MCF 10A (cell line): ENCODE data around the gene MTHFD1L. TPM values are rescaled to one million over a fixed set of nuclear protein-coding genes. Genes with fewer than 3 reads are reported as not detected.

Experiments used
- BruUV-seq: library from RNA; stranded (reverse); fragments of 400-500 nt; replicated peaks from 2 replicates; lab custom pipeline; 2021; lab: Mats Ljungman, UMichigan
- CTCF ChIA-PET: fragments of 300-600 bp; sonication (Branson Sonifier 250); formaldehyde crosslinking; extraction: SDS; loops from one replicate; lab custom pipeline; 2021; ENCODE audit warnings: antibody characterized with exemption, inconsistent platforms; lab: Yijun Ruan, JAX
- POLR2A ChIA-PET: fragments of 300-600, 350-650 bp; sonication (Branson Sonifier 250); formaldehyde crosslinking; extraction: SDS; loops from one replicate; lab custom pipeline; 2020; ENCODE audit warnings: antibody characterized with exemption, inconsistent platforms; lab: Yijun Ruan, JAX
- DNase-seq: peaks from one replicate; pipeline ENCODE4 v3.0.0-alpha.2; 2018; ENCODE audit not compliant: unreplicated experiment
- H3K27ac Mint-ChIP-seq: one replicate; pipeline ENCODE4 v1.8.0; 2022; ENCODE audit warnings: mild to moderate bottlenecking, low read depth, mixed read lengths; ENCODE audit not compliant: unreplicated experiment
- H3K27me3 Mint-ChIP-seq: one replicate; pipeline ENCODE4 v1.8.0; 2022; ENCODE audit warnings: mixed read lengths; ENCODE audit not compliant: insufficient read depth, unreplicated experiment
- H3K36me3 Mint-ChIP-seq: one replicate; pipeline ENCODE4 v1.8.0; 2022; ENCODE audit warnings: mild to moderate bottlenecking, moderate library complexity, mixed read lengths; ENCODE audit not compliant: insufficient read depth, unreplicated experiment
- H3K4me1 Mint-ChIP-seq: one replicate; pipeline ENCODE4 v1.8.0; 2022; ENCODE audit warnings: mixed read lengths; ENCODE audit not compliant: insufficient read depth, unreplicated experiment
- H3K4me3 Mint-ChIP-seq: one replicate; pipeline ENCODE4 v1.8.0; 2022; ENCODE audit warnings: mild to moderate bottlenecking, moderate library complexity, mixed read lengths; ENCODE audit not compliant: unreplicated experiment
- H3K9me3 Mint-ChIP-seq: one replicate; pipeline ENCODE4 v1.8.0; 2022; ENCODE audit warnings: mixed read lengths; ENCODE audit not compliant: unreplicated experiment
- intact Hi-C: fragments of 100-400 bp; cut with micrococcal nuclease; formaldehyde crosslinking; loops from 2 replicates; pipeline ENCODE4 v1.14.1; 2022
- total RNA-seq: library from RNA; stranded (reverse); gene quantifications from 2 replicates; pipeline ENCODE4 v1.2.3, GENCODE V29; 2022
- TF ChIP-seq, protein P1 (sequence below): fragments of 200-600 bp; IDR thresholded peaks from one replicate; pipeline ENCODE4 v1.8.0; 2022; ENCODE audit warnings: antibody characterized with exemption, mild to moderate bottlenecking; ENCODE audit not compliant: unreplicated experiment

The MTHFD1L gene
- total RNA-seq, 1 experiment from 2014 or later = 110 TPM

DNA sequence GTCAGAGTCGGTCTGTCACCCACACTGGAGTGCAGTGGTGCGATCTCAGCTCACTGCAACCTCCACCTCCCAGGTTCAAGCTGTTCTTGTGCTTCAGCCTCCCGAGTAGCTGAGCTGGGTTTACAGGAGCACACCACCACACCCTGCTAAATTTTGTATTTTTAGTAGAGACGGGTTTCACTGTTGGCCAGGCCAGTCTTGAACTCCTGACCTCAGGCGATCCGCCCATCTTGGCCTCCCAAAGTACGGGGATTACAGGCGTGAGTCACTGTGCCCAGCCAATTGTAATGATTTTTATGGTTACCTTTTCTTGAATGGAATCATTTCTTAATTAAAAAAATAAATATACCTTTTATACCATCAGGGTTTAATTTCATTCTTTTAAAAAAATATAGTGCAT lies 105.7 kb downstream of the MTHFD1L start:
- Mint-ChIP-seq H3K27me3 (no peaks in the 10 kb centered on the region), H3K27ac (no peak overlapping the region), H3K36me3 (peaks cover 64% of the 10 kb centered on the region), H3K9me3 (no peaks in the 10 kb centered on the region), H3K4me3 (no peak overlapping the region), H3K4me1 (no peaks in the 10 kb centered on the region)
- no peak for DNase-seq
- ChIA-PET POLR2A (no interaction called here), CTCF (no interaction called here)
- intact Hi-C loops = no loop called here
- BruUV-seq = no TSS peak
- TF ChIP-seq, protein P1, sequence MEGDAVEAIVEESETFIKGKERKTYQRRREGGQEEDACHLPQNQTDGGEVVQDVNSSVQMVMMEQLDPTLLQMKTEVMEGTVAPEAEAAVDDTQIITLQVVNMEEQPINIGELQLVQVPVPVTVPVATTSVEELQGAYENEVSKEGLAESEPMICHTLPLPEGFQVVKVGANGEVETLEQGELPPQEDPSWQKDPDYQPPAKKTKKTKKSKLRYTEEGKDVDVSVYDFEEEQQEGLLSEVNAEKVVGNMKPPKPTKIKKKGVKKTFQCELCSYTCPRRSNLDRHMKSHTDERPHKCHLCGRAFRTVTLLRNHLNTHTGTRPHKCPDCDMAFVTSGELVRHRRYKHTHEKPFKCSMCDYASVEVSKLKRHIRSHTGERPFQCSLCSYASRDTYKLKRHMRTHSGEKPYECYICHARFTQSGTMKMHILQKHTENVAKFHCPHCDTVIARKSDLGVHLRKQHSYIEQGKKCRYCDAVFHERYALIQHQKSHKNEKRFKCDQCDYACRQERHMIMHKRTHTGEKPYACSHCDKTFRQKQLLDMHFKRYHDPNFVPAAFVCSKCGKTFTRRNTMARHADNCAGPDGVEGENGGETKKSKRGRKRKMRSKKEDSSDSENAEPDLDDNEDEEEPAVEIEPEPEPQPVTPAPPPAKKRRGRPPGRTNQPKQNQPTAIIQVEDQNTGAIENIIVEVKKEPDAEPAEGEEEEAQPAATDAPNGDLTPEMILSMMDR = no peak

DNA sequence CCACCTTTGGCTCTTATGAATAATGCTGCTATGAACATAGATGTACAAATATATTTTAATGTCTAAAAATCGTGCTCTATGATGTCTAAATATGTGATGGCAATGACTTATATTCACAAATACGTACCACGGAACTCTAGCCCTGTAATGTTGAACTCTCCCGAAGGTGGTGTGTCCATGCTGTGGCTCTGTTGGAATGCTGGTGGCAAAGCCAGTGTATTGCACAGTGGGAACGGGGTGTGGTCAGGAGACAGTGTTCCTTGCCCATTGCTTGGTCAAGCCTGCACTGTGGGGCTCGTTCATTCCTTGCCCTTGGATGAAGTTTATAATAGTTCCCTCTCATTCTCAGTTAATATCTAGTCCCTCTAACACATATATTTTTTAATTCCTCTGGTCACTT lies 109.6 kb downstream of the MTHFD1L start:
- TF ChIP-seq, protein P1 = no peak
- no peak overlapping the region for H3K4me3 Mint-ChIP-seq
- ChIA-PET POLR2A (interaction anchor here (1.2 kb wide), 1 partner anchor 8 kb away, joined by 3 read pairs; no protein-coding TSS in a partner anchor), CTCF (no interaction called here)
- BruUV-seq = no TSS peak
- no peaks in the 10 kb centered on the region for H3K9me3 Mint-ChIP-seq
- no peak overlapping the region for H3K27ac Mint-ChIP-seq
- intact Hi-C loops = no loop called here
- no peak for DNase-seq
- no peaks in the 10 kb centered on the region for H3K27me3 Mint-ChIP-seq
- H3K36me3 Mint-ChIP-seq = peaks cover 59% of the 10 kb centered on the region
- no peaks in the 10 kb centered on the region for H3K4me1 Mint-ChIP-seq

DNA sequence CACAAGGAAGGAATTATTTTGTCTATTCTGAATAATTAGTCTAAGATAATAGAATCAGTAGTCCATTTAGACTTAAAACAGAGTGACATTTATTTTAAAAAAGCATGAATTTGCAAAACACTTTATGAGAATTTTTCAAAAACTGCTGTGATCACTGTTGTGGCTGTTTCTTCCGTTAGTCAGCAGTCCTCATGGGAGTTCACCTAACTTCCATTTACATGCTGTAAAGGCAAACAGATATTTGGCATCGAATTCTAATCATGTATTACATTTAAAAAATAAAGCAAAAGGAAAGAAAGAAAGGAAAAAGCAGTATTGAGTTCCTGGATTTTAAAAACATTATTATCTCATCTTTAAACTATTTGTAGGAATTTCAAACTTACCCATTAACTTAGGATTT lies 111.8 kb downstream of the MTHFD1L start:
- intact Hi-C loops = no loop called here

DNA sequence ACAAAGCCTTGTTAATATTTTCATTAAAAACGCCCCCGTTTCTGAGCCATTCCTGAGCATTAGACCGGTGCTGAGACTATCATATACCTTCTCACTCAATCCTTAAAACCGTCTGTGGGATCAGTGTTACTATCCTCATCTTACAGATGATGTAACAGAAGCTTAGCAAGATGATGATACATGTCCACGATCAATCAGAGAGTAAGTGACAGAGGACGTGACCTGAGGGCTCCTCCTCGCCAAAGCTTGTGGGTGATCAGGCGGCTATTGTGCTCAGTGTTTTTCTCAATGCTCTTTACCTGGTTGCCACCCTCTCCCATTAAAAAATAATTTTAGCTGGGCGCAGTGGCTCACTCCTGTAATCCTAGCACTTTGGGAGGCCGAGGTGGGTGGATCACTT lies 113.1 kb downstream of the MTHFD1L start:
- no peaks in the 10 kb centered on the region for H3K27me3 Mint-ChIP-seq
- TF ChIP-seq, protein P1 = no peak
- BruUV-seq = no TSS peak
- peaks cover 68% of the 10 kb centered on the region for H3K36me3 Mint-ChIP-seq
- H3K4me3 Mint-ChIP-seq = no peak overlapping the region
- peak overlapping the region; percentile 35 for H3K27ac Mint-ChIP-seq
- POLR2A ChIA-PET = no interaction called here
- DNase-seq = no peak
- H3K4me1 Mint-ChIP-seq = no peaks in the 10 kb centered on the region
- intact Hi-C loops = no loop called here
- H3K9me3 Mint-ChIP-seq = no peaks in the 10 kb centered on the region
- CTCF ChIA-PET = no interaction called here

More for the DNA sequence above, 111.8 kb downstream of the MTHFD1L start:
- no peak for DNase-seq
- H3K4me3 Mint-ChIP-seq = no peak overlapping the region
- TF ChIP-seq, protein P1 = no peak
- H3K27me3 Mint-ChIP-seq = no peaks in the 10 kb centered on the region
- H3K9me3 Mint-ChIP-seq = no peaks in the 10 kb centered on the region
- H3K36me3 Mint-ChIP-seq = peaks cover 64% of the 10 kb centered on the region
- POLR2A ChIA-PET = no interaction called here
- H3K27ac Mint-ChIP-seq = no peak overlapping the region
- CTCF ChIA-PET = interaction anchor here (0.7 kb wide), 1 partner anchor 254 kb away, joined by 7 read pairs; no protein-coding TSS in a partner anchor
- H3K4me1 Mint-ChIP-seq = no peaks in the 10 kb centered on the region
- no TSS peak for BruUV-seq
